Measurements from ENCODE around the gene XPO4. TPM values are rescaled to one million over a fixed set of nuclear protein-coding genes. Genes with fewer than 3 reads are reported as not detected.

The XPO4 gene
- total and polyA plus RNA-seq, 2 donors (not counting 3 experiments of a cell fraction or from before 2014, with no cell fraction given), result 6.0 to 22.5 TPM

DNA sequence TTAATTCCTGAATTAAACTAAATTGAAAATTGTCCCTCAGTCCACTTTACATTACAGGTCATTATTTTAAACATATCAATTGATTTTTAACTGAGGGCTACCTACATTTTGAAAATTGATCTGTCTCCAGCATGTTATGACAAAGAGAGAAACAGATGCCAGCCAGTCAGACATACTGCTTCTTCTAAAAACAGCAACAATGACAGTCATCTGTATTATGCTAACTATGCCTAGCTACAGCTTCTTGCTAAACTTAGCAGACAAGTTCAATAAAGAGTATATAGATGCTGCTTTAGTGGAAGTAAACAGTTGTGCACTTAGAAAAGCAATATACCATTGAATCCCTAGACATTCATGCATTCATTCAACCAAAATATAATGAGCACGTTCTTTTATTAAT lies 80.1 kb downstream of the XPO4 start:
- ChIA-PET CTCF (interaction anchor here (1.2 to 1.7 kb wide), 5 partner anchors 9 to 330 kb away, joined by 3 to 6 read pairs (median 4); partner anchors contain the start of gene IL17D), POLR2A (no interaction called here)
- Histone ChIP-seq H3K27ac (ENCODE audit: insufficient read depth, low read depth, low read length) (no peak overlapping the region), H3K4me2 (ENCODE audit: insufficient read depth, low read length) (no peak overlapping the region), H2AFZ (ENCODE audit: low read depth, low read length) (no peak overlapping the region), H3K4me1 (ENCODE audit: control insufficient read depth, extremely low read depth, insufficient read depth, low read length) (no peaks in the 10 kb centered on the region), H4K20me1 (replicated peaks; ENCODE audit: control insufficient read depth, extremely low read depth, insufficient read depth, low read length) (no peaks in the 10 kb centered on the region), H3K4me3 (replicated peaks in 1 of 3; ENCODE audit: insufficient read depth in 1 of 3, low read depth in 1 of 3, low read length in 3 of 3) (no peak overlapping the region), H3K9me1 (replicated peaks; ENCODE audit: control insufficient read depth, extremely low read depth, insufficient read depth, low read length) (no peaks in the 10 kb centered on the region), H3K36me3 (ENCODE audit: control insufficient read depth in 2 of 2, extremely low read depth in 1 of 2, insufficient read depth in 2 of 2, low read length in 2 of 2) (no peaks in the 10 kb centered on the region), H3K79me2 (ENCODE audit: control insufficient read depth, insufficient read depth, low read length) (peaks cover 4% of the 10 kb centered on the region), H3K9ac (replicated peaks; ENCODE audit: extremely low read depth, insufficient read depth, low read length) (no peak overlapping the region), H3K9me3 (replicated peaks; ENCODE audit: control insufficient read depth, insufficient read depth, low read length) (no peaks in the 10 kb centered on the region), H3K27me3 (ENCODE audit: control insufficient read depth in 2 of 2, insufficient read depth in 2 of 2, low read length in 2 of 2) (no peaks in the 10 kb centered on the region)
- no peak for FAIRE-seq
- DNase-seq (ENCODE audit: low read depth, low spot score), result no peak
- no TSS peak for BruUV-seq (replicated peaks)
- intact Hi-C loops (cut with micrococcal nuclease) (loop anchor here (2.0 kb wide), 1 partner anchor 322 kb away; no protein-coding TSS in a partner anchor), dilution Hi-C loops (cut with MboI; ENCODE audit: extremely low pct_ligation_motif_present, low sequenced_read_pairs) (no loop called here)
- TF ChIP-seq, protein P1, sequence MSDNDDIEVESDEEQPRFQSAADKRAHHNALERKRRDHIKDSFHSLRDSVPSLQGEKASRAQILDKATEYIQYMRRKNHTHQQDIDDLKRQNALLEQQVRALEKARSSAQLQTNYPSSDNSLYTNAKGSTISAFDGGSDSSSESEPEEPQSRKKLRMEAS (IDR thresholded peaks at IDR 0.05; ENCODE audit: insufficient read depth, insufficient read length), result no peak
- no peak for TF ChIP-seq FOS (IDR thresholded peaks at IDR 0.05; ENCODE audit: borderline replicate concordance, insufficient read depth, low read length)

DNA sequence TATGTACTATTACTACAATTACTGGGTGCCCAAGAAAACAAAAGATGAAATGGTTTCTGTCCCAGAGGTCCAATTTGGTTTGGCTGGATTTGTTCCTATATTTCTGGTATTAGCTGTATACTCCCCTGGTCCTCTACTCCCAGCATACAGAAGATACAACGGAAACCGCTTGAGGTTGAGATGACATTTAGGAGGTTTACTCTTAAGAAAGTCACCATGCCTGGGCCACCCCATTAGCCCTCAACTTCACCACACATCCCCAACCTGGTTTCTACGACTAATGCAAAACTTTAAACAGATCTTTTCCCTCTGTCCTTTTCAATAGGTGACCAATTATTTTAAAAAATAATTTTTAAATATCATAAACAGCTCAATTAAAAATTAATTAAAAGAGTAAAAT lies 82.8 kb downstream of the XPO4 start:
- H3K9me1 ChIP-seq (replicated peaks; ENCODE audit: control insufficient read depth, extremely low read depth, insufficient read depth, low read length), result no peaks in the 10 kb centered on the region
- H3K27me3 ChIP-seq (ENCODE audit: control insufficient read depth in 2 of 2, insufficient read depth in 2 of 2, low read length in 2 of 2), result no peaks in the 10 kb centered on the region
- H3K4me2 ChIP-seq (ENCODE audit: insufficient read depth, low read length), result no peak overlapping the region
- CTCF ChIA-PET, result interaction anchor here (1.7 to 6.7 kb wide), 2 partner anchors 8 to 116 kb away, joined by 5 to 96 read pairs; partner anchors contain the start of gene IL17D
- dilution Hi-C loops (cut with MboI; ENCODE audit: extremely low pct_ligation_motif_present, low sequenced_read_pairs) (no loop called here), intact Hi-C loops (cut with micrococcal nuclease) (no loop called here)
- no peaks in the 10 kb centered on the region for H4K20me1 ChIP-seq (replicated peaks; ENCODE audit: control insufficient read depth, extremely low read depth, insufficient read depth, low read length)
- H3K9me3 ChIP-seq (replicated peaks; ENCODE audit: control insufficient read depth, insufficient read depth, low read length), result no peaks in the 10 kb centered on the region
- H3K27ac ChIP-seq (ENCODE audit: insufficient read depth, low read depth, low read length), result no peak overlapping the region
- no TSS peak for BruUV-seq (replicated peaks)
- FAIRE-seq (no peak), DNase-seq (ENCODE audit: low read depth, low spot score) (no peak)
- no peak overlapping the region for H3K9ac ChIP-seq (replicated peaks; ENCODE audit: extremely low read depth, insufficient read depth, low read length)
- POLR2A ChIA-PET, result no interaction called here
- no peaks in the 10 kb centered on the region for H3K36me3 ChIP-seq (ENCODE audit: control insufficient read depth in 2 of 2, extremely low read depth in 1 of 2, insufficient read depth in 2 of 2, low read length in 2 of 2)
- H3K79me2 ChIP-seq (ENCODE audit: control insufficient read depth, insufficient read depth, low read length), result peaks cover 4% of the 10 kb centered on the region
- H3K4me3 ChIP-seq (replicated peaks in 1 of 3; ENCODE audit: insufficient read depth in 1 of 3, low read depth in 1 of 3, low read length in 3 of 3), result no peak overlapping the region
- H2AFZ ChIP-seq (ENCODE audit: low read depth, low read length), result no peak overlapping the region
- H3K4me1 ChIP-seq (ENCODE audit: control insufficient read depth, extremely low read depth, insufficient read depth, low read length), result peaks cover 26% of the 10 kb centered on the region
- TF ChIP-seq, protein P1 (IDR thresholded peaks at IDR 0.05; ENCODE audit: insufficient read depth, insufficient read length), result no peak
- no peak for TF ChIP-seq POLR2A (IDR thresholded peaks at IDR 0.05; ENCODE audit: low read depth, low read length)

Measured in endothelial cell of umbilical vein (primary cell).